HEK293 (cell line): ENCODE results near the gene FOXP1.

Source experiments
- HOXA7 ChIP-seq: sonication (generic); formaldehyde crosslinking; IDR thresholded peaks from 2 replicates; pipeline ENCODE4 v1.8.1; 2022; ENCODE audit warnings: missing genetic modification reagents, borderline replicate concordance
- SCRT2 ChIP-seq: fragments of 450-650 bp; formaldehyde crosslinking; IDR thresholded peaks from 2 replicates; pipeline ENCODE4 v1.5.1; 2016; ENCODE audit warnings: missing biosample characterization, missing genetic modification characterization
- ZNF157 ChIP-seq: fragments of 450-650 bp; formaldehyde crosslinking; IDR thresholded peaks from 2 replicates; pipeline ENCODE4 v1.5.1; 2016; ENCODE audit warnings: missing biosample characterization, missing genetic modification characterization
- ZNF239 ChIP-seq: fragments of 450-650 bp; formaldehyde crosslinking; IDR thresholded peaks from 2 replicates; pipeline ENCODE4 v1.5.1; 2016; ENCODE audit warnings: missing biosample characterization, missing genetic modification characterization
- TF ChIP-seq, protein P1 (sequence below): fragments of 450-650 bp; formaldehyde crosslinking; IDR thresholded peaks from 2 replicates; pipeline ENCODE4 v1.5.1; 2017; ENCODE audit warnings: missing biosample characterization, missing genetic modification characterization
- TF ChIP-seq, protein P2 (sequence below): fragments of 450-650 bp; formaldehyde crosslinking; IDR thresholded peaks from 2 replicates; pipeline ENCODE4 v1.5.1; 2016; ENCODE audit warnings: missing biosample characterization, missing genetic modification characterization

DNA sequence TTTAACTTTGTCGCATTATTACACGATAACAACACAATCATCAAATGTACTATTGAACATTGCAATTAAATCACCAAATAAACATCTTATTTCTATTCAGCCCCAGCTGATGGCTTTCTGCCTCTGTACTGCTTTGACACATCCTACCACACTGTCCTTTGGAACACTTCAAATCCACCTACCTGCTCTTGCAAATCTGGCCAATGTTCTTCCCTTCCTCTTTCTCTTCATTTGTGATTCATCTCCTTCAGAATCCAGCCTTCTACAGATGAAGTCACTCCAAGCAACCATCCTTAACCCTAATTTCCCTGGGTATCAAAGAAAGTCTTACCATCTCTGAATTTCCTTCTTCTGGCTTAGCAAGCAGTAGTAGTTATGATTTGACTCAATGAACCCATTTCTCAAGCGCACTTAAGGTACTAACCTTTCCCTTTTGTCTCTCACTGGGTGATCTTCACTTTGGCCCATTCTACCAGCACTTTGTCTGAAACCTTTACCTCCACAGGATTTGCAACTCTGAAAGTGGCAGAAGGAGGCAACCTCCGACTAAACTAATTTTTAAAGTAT, 502.9 kb downstream of the FOXP1 start:
- TF ChIP-seq HOXA7 (CRISPR knock-in tag) (no peak), ZNF157 (tag by site-specific recombination) (no peak), SCRT2 (tag by site-specific recombination) (no peak), ZNF239 (tag by site-specific recombination) (no peak)
- TF ChIP-seq, protein P1, sequence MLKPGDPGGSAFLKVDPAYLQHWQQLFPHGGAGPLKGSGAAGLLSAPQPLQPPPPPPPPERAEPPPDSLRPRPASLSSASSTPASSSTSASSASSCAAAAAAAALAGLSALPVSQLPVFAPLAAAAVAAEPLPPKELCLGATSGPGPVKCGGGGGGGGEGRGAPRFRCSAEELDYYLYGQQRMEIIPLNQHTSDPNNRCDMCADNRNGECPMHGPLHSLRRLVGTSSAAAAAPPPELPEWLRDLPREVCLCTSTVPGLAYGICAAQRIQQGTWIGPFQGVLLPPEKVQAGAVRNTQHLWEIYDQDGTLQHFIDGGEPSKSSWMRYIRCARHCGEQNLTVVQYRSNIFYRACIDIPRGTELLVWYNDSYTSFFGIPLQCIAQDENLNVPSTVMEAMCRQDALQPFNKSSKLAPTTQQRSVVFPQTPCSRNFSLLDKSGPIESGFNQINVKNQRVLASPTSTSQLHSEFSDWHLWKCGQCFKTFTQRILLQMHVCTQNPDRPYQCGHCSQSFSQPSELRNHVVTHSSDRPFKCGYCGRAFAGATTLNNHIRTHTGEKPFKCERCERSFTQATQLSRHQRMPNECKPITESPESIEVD (tag by site-specific recombination), result no peak
- TF ChIP-seq, protein P2, sequence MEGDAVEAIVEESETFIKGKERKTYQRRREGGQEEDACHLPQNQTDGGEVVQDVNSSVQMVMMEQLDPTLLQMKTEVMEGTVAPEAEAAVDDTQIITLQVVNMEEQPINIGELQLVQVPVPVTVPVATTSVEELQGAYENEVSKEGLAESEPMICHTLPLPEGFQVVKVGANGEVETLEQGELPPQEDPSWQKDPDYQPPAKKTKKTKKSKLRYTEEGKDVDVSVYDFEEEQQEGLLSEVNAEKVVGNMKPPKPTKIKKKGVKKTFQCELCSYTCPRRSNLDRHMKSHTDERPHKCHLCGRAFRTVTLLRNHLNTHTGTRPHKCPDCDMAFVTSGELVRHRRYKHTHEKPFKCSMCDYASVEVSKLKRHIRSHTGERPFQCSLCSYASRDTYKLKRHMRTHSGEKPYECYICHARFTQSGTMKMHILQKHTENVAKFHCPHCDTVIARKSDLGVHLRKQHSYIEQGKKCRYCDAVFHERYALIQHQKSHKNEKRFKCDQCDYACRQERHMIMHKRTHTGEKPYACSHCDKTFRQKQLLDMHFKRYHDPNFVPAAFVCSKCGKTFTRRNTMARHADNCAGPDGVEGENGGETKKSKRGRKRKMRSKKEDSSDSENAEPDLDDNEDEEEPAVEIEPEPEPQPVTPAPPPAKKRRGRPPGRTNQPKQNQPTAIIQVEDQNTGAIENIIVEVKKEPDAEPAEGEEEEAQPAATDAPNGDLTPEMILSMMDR (tag by site-specific recombination), result no peak
